SK-N-MC (cell line): ENCODE measurements around the gene MEOX1.

Experiments used
- DNase-seq: peaks from one replicate; pipeline ENCODE4 v3.0.0-alpha.2; 2011; ENCODE audit warnings: low read depth, low spot score
- H3K27ac ChIP-seq: fragments of 200-600 bp; sonication (generic); 2 replicates; pipeline ENCODE4 v1.5.1; 2016; ENCODE audit warnings: mixed run types
- H3K36me3 ChIP-seq: fragments of 200-600 bp; sonication (generic); 2 replicates; pipeline ENCODE4 v1.6.1; 2017; ENCODE audit warnings: antibody characterized with exemption, low read length, mixed read lengths; ENCODE audit not compliant: insufficient read depth
- H3K4me3 ChIP-seq: fragments of 200-600 bp; sonication (generic); 2 replicates; pipeline ENCODE4 v1.5.1; 2016
- H3K9ac ChIP-seq: fragments of 200-600 bp; sonication (generic); 2 replicates; pipeline ENCODE4 v1.8.0; 2017; ENCODE audit warnings: mixed run types, mixed read lengths; ENCODE audit not compliant: insufficient read length
- H3K9me3 ChIP-seq: fragments of 200-600 bp; sonication (generic); 2 replicates; pipeline ENCODE4 v1.6.1; 2017; ENCODE audit warnings: low read depth, mild to moderate bottlenecking, antibody characterized with exemption, low read length, moderate library complexity, mixed read lengths
- EZH2 ChIP-seq: fragments of 200-600 bp; sonication (generic); IDR thresholded peaks from one replicate; pipeline ENCODE4 v1.6.1; 2017; ENCODE audit warnings: antibody characterized with exemption
- FOXP2 ChIP-seq: optimal IDR thresholded peaks from 2 replicates; pipeline ENCODE3; 2011; ENCODE audit warnings: mild to moderate bottlenecking, moderate library complexity; ENCODE audit not compliant: insufficient read depth; ENCODE audit errors: extremely low read length, control extremely low read depth
- POLR2AphosphoS5 ChIP-seq: IDR thresholded peaks from 2 replicates; pipeline ENCODE4 v1.6.1; 2012; ENCODE audit warnings: mild to moderate bottlenecking, low read depth, low read length, borderline replicate concordance

MEOX1 gene

GRCh38 chr17:43665084-43665936 lies 3.6 kb upstream of the MEOX1 start:
- Histone ChIP-seq H3K27ac (no peak overlapping the region), H3K36me3 (no peaks in the 10 kb centered on the region), H3K4me3 (no peak overlapping the region), H3K9me3 (no peaks in the 10 kb centered on the region), H3K9ac (no peak overlapping the region)
- TF ChIP-seq POLR2AphosphoS5 (no peak), FOXP2 (no peak), EZH2 (no peak)
- no peak for DNase-seq

DNA sequence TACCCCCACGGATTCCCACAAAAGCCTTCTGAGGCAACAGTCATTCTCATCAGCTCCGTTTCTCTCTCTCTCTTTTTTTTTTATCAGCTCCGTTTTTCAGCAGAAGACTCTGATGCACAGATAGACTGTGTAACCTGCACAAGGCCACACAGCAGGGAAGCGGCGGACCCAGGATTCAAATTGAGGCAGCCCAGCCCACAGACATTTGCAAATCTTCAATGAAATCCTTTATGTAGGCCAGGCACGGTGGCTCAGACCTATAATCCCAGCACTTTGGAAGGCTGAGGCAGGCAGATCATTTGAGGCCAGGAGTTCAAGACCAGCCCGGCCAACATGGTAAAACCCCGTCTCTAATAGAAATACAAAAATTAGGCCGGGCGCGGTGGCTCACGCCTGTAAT lies 2.4 kb upstream of the MEOX1 start:
- no peak for TF ChIP-seq EZH2
- TF ChIP-seq FOXP2: no peak
- no peak for TF ChIP-seq POLR2AphosphoS5
- Histone ChIP-seq H3K27ac (no peak overlapping the region), H3K9me3 (no peaks in the 10 kb centered on the region), H3K4me3 (no peak overlapping the region), H3K36me3 (no peaks in the 10 kb centered on the region), H3K9ac (no peak overlapping the region)
- DNase-seq: no peak

DNA sequence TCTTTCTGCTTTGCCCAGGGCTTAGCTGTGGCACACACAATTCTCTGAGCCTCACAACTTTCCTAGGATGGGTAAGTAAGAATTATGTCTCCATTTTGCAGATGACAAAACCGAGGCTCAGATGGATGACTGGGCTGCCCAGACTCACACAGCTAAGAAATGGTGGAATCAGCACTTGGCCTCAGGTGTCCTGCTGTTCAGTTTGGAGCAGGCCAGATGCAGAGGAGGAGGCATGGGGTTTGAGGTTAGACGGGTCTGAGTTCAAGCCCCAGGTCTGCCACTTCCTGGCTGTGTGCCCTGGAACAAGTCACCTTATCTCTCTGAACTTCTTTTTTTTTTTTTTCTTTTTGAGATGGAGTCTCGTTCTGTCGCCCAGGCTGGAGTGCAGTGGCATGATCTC lies 1.7 kb upstream of the MEOX1 start:
- Histone ChIP-seq H3K9ac (no peak overlapping the region), H3K9me3 (no peaks in the 10 kb centered on the region), H3K27ac (no peak overlapping the region), H3K4me3 (no peak overlapping the region), H3K36me3 (no peaks in the 10 kb centered on the region)
- DNase-seq: no peak
- TF ChIP-seq EZH2 (no peak), FOXP2 (no peak), POLR2AphosphoS5 (no peak)

DNA sequence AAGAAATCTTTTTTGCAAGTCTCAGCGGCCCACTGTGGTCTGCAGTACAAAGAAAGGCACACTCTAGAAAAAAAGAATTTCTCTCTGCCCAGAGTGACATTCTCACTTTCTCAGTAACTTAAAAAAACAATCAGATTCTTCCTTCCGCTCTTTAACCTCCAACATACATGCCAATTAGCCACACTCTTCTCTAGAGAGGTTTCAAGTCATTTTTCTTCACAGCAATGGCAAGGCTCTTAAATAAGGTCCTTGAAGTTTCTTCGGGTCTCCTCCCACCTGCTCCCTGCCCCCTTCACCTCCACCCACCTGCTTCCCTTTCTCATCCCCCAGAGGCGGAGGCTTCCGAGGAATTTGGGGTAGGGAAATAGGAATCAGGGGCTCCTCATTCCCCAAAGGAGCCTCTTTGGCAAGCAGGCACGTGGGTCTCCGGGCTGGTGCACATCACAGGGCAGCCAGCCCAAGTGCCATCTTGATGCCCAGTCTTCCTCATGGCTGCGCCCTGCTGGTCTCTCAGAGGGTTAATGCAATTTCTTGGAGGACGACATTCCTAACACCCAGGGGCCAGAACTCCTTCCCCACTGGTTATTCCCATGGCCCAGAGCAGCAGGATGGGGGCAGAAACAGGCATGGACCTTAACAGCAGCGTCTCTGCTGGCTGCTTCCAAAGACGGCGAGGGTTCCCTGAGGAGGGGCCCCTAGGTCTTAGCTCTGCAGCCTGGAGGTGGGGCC lies 855 bp upstream of the MEOX1 start:
- no peak overlapping the region for H3K9ac ChIP-seq
- DNase-seq: no peak
- H3K4me3 ChIP-seq: peak overlapping the region; percentile 58
- no peaks in the 10 kb centered on the region for H3K36me3 ChIP-seq
- H3K9me3 ChIP-seq: no peaks in the 10 kb centered on the region
- peak overlapping the region; percentile 73 for H3K27ac ChIP-seq
- TF ChIP-seq EZH2: no peak
- TF ChIP-seq FOXP2: no peak
- TF ChIP-seq POLR2AphosphoS5: no peak

GRCh38 chr17:43660816-43661493 lies 767 bp downstream of the MEOX1 start:
- H3K4me3 ChIP-seq: no peak overlapping the region
- H3K36me3 ChIP-seq: no peaks in the 10 kb centered on the region
- no peak for DNase-seq
- H3K27ac ChIP-seq: no peak overlapping the region
- no peak overlapping the region for H3K9ac ChIP-seq
- TF ChIP-seq POLR2AphosphoS5 (no peak), FOXP2 (no peak), EZH2 (no peak)
- no peaks in the 10 kb centered on the region for H3K9me3 ChIP-seq

GRCh38 chr17:43659823-43660617 lies 1.7 kb downstream of the MEOX1 start:
- Histone ChIP-seq H3K27ac (no peak overlapping the region), H3K4me3 (no peak overlapping the region), H3K36me3 (no peaks in the 10 kb centered on the region), H3K9me3 (no peaks in the 10 kb centered on the region), H3K9ac (no peak overlapping the region)
- DNase-seq: no peak
- TF ChIP-seq EZH2: no peak

- H3K36me3 ChIP-seq: no peaks in the 10 kb centered on the region
- no peak overlapping the region for H3K9ac ChIP-seq
- H3K27ac ChIP-seq: no peak overlapping the region
- H3K9me3 ChIP-seq: no peaks in the 10 kb centered on the region
- no peak overlapping the region for H3K4me3 ChIP-seq
- no peak for TF ChIP-seq POLR2AphosphoS5
- TF ChIP-seq EZH2: no peak
- DNase-seq: no peak
These were observed 2.8 kb downstream of the MEOX1 start for GRCh38 chr17:43658900-43659299.
